K562 (cell line): ENCODE results near the gene SURF6. TPM values are rescaled to one million over a fixed set of nuclear protein-coding genes. Genes with fewer than 3 reads are reported as not detected.

ENCODE experiments used
- C11orf30 ChIP-seq: fragments of 450-650 bp; IDR thresholded peaks from 2 replicates; pipeline ENCODE4 v1.6.1; 2016; ENCODE audit warnings: low read depth, mild to moderate bottlenecking
- CCAR2 ChIP-seq: fragments of 200-400 bp; formaldehyde crosslinking; IDR thresholded peaks from 2 replicates; pipeline ENCODE4 v1.6.1; 2017; ENCODE audit warnings: mild to moderate bottlenecking, low read depth, low read length
- CHD1 ChIP-seq: fragments of 200-600 bp; sonication (generic); IDR thresholded peaks from one replicate; pipeline ENCODE4 v1.6.1; 2012; ENCODE audit warnings: mild to moderate bottlenecking, moderate library complexity, low read length, inconsistent platforms
- CHD2 ChIP-seq: IDR thresholded peaks from 2 replicates; pipeline ENCODE4 v1.6.1; 2011; ENCODE audit warnings: low read depth, low read length
- EZH2 ChIP-seq: IDR thresholded peaks from 2 replicates; pipeline ENCODE4 v1.6.1; 2012; ENCODE audit warnings: low read depth, mild to moderate bottlenecking, inconsistent platforms, low read length, borderline replicate concordance
- FOXA3 ChIP-seq, 2 experiments: fragments of 450-650 bp in 1 of 2; sonication (generic) in 1 of 2; formaldehyde crosslinking; IDR thresholded peaks in 1 of 2; conservative IDR thresholded peaks in 1 of 2; 2 replicates each; pipeline versions ENCODE4 v1.4.0 to v1.8.0; 2020 to 2022; ENCODE audit warnings: mild to moderate bottlenecking in 2 of 2, missing genetic modification reagents in 1 of 2
- GABPA ChIP-seq: fragments of 200-800 bp; sonication (Bioruptor generic); conservative IDR thresholded peaks from 2 replicates; pipeline ENCODE4 v1.6.1; 2016; ENCODE audit warnings: low read depth, missing genetic modification characterization, missing compliant biosample characterization
- HDAC2 ChIP-seq: fragments of 450-650 bp; IDR thresholded peaks from 2 replicates; pipeline ENCODE4 v1.6.1; 2016; ENCODE audit warnings: mild to moderate bottlenecking
- HMG20A ChIP-seq: fragments of 450-650 bp; formaldehyde crosslinking; conservative IDR thresholded peaks from 2 replicates; pipeline ENCODE4 v1.4.0; 2020; ENCODE audit warnings: mild to moderate bottlenecking, mixed read lengths
- NCOR1 ChIP-seq: fragments of 450-650 bp; IDR thresholded peaks from 2 replicates; pipeline ENCODE4 v1.6.1; 2016; ENCODE audit warnings: mild to moderate bottlenecking, moderate library complexity
- NEUROD1 ChIP-seq: fragments of 150-350 bp; IDR thresholded peaks from 2 replicates; pipeline ENCODE4 v1.6.1; 2014; ENCODE audit warnings: borderline replicate concordance, low read length, low read depth; ENCODE audit not compliant: partially characterized antibody
- POLR2H ChIP-seq: IDR thresholded peaks from 2 replicates; pipeline ENCODE4 v1.6.1; 2016; ENCODE audit warnings: missing genetic modification characterization, low read depth, mild to moderate bottlenecking, control low read depth, missing compliant biosample characterization, moderate library complexity
- RBM34 ChIP-seq: fragments of 200-400 bp; formaldehyde crosslinking; IDR thresholded peaks from 2 replicates; pipeline ENCODE4 v1.6.1; 2018; ENCODE audit warnings: low read length, borderline replicate concordance; ENCODE audit not compliant: insufficient read depth
- SMAD3 ChIP-seq: fragments of 450-650 bp; formaldehyde crosslinking; conservative IDR thresholded peaks from 2 replicates; pipeline ENCODE4 v1.4.0; 2020; ENCODE audit warnings: mild to moderate bottlenecking
- TAF15 ChIP-seq: fragments of 200-400 bp; formaldehyde crosslinking; IDR thresholded peaks from 2 replicates; pipeline ENCODE4 v1.6.1; 2017; ENCODE audit warnings: mild to moderate bottlenecking, low read depth, low read length, moderate library complexity
- ZNF134 ChIP-seq: fragments of 250-450 bp; sonication (Bioruptor Pico); conservative IDR thresholded peaks from 2 replicates; pipeline ENCODE4 v1.4.0; 2020
- ZNF282 ChIP-seq: sonication (generic); formaldehyde crosslinking; IDR thresholded peaks from 2 replicates; pipeline ENCODE4 v1.8.1; 2023; ENCODE audit warnings: missing genetic modification reagents
- ZNF592 ChIP-seq: fragments of 450-650 bp; IDR thresholded peaks from 2 replicates; pipeline ENCODE4 v1.6.1; 2017; ENCODE audit warnings: antibody characterized with exemption, mild to moderate bottlenecking
- ZNF79 ChIP-seq: fragments of 250-450 bp; sonication (Bioruptor Pico); IDR thresholded peaks from 2 replicates; pipeline ENCODE4 v1.4.0; 2020; ENCODE audit warnings: low read depth, mild to moderate bottlenecking, moderate library complexity
- polyA plus RNA-seq, 8 experiments: library from polyadenylated mRNA; depleted of rRNA in 4 of 8; stranded (reverse) in 5 of 8; unstranded in 3 of 8; fragments of >200 nt; fragmentation: Nextera tagmentation in 2 of 8; fragmentation: Illumina TruSeq in 1 of 8; extraction: Ambion mirVana in 2 of 8; extraction: Trizol in 1 of 8; gene quantifications; 2 replicates each; pipeline versions ENCODE4 v1.2.1 to v1.2.3, GENCODE V29; 2011 to 2014; ENCODE audit warnings: inconsistent platforms in 1 of 8, missing spikeins in 1 of 8
- total RNA-seq, 7 experiments: library from RNA; depleted of rRNA in 6 of 7; stranded (reverse); fragments of >200 nt in 6 of 7; fragmentation: Illumina TruSeq in 2 of 7; extraction: Trizol in 2 of 7; gene quantifications; 2 replicates each; pipeline versions ENCODE4 v1.2.1 to v1.2.3, GENCODE V29; 2011 to 2021; ENCODE audit warnings: low replicate concordance in 1 of 7
- TF ChIP-seq, protein P1 (sequence below): fragments of 450-650 bp; formaldehyde crosslinking; IDR thresholded peaks from 2 replicates; pipeline ENCODE4 v1.4.0; 2020; ENCODE audit warnings: mild to moderate bottlenecking

Gene SURF6
- total and polyA plus RNA-seq, 9 of the 15 experiments (the other 6 are each of a cell fraction or from before 2014, with no cell fraction given): 1.4 to 68.3 (median 14.7) TPM

- TF ChIP-seq NCOR1 (peak; percentile 57; the same call in 1 of the 2 replicates), CHD2 (peak; percentile 98), RBM34 (no peak), ZNF134 (CRISPR knock-in tag) (no peak), SMAD3 (CRISPR knock-in tag) (no peak; the same call in 1 of the 2 replicates), HDAC2 (no peak), ZNF592 (peak; percentile 26; the same call in 1 of the 2 replicates), GABPA (tag) (0 out of 2 replicates have a peak, but pooled peaks have one; percentile 25), TAF15 (no peak), C11orf30 (peak; percentile 62), EZH2 (no peak), CHD1 (peak; percentile 98), CCAR2 (no peak), ZNF282 (CRISPR knock-in tag) (no peak), ZNF79 (CRISPR knock-in tag) (no peak), POLR2H (peak; percentile 95), FOXA3 (CRISPR knock-in tag; conservative IDR thresholded peaks at IDR 0.05 in 1 of 2, IDR thresholded peaks at IDR 0.05 in 1 of 2) (no peak), NEUROD1 (peak; percentile 96), HMG20A (CRISPR knock-in tag) (no peak)
- TF ChIP-seq, protein P1, sequence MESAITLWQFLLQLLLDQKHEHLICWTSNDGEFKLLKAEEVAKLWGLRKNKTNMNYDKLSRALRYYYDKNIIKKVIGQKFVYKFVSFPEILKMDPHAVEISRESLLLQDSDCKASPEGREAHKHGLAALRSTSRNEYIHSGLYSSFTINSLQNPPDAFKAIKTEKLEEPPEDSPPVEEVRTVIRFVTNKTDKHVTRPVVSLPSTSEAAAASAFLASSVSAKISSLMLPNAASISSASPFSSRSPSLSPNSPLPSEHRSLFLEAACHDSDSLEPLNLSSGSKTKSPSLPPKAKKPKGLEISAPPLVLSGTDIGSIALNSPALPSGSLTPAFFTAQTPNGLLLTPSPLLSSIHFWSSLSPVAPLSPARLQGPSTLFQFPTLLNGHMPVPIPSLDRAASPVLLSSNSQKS (CRISPR knock-in tag): no peak
Measured at GRCh38 chr9:133347985-133348717, 12.2 kb upstream of the SURF6 start, which contains the start of the genes MED22 and RPL7A (continued).
